HepG2 (cell line): ENCODE measurements around the gene HTRA2.

ENCODE experiments used
- ARNT ChIP-seq: fragments of 450-650 bp; IDR thresholded peaks from 2 replicates; pipeline ENCODE4 v1.6.1; 2017
- CSRNP1 ChIP-seq: sonication (generic); formaldehyde crosslinking; IDR thresholded peaks from 2 replicates; pipeline ENCODE4 v1.8.1; 2023; ENCODE audit warnings: mild to moderate bottlenecking, missing genetic modification reagents
- KDM5B ChIP-seq: sonication (generic); formaldehyde crosslinking; IDR thresholded peaks from 2 replicates; pipeline ENCODE4 v1.4.0; 2020; ENCODE audit warnings: missing genetic modification reagents, mild to moderate bottlenecking, borderline replicate concordance
- NFE2L1 ChIP-seq: sonication (generic); formaldehyde crosslinking; IDR thresholded peaks from 2 replicates; pipeline ENCODE4 v1.4.0; 2020; ENCODE audit warnings: missing genetic modification reagents, mild to moderate bottlenecking, borderline replicate concordance

- TF ChIP-seq NFE2L1 (CRISPR knock-in tag) (no peak), KDM5B (no peak), CSRNP1 (no peak), ARNT (no peak)
Observed at GRCh38 chr2:74533464-74533863, 3.7 kb downstream of the HTRA2 start.
